ENCODE measurements around the gene SETD4.

Gene SETD4

DNA sequence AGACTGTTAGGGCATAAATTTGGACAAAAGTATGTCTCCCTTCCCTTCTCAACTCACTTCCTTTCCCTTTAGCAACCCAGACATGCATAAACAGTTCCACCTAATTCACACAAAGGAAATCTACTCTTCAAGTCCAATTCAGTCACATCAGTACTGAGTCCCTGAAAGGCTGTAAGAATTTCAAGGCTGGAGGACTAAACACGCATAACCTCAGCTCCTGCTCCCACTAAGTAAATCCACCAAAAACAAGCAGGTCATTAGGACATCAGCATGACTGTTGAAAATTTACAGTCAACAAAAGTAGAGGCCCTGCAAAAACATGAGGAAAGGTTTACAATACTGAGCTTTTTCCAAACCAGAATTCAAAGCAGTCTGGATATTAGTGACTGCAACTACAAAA lies 18.4 kb downstream of the SETD4 start:
- DNase-seq, result no peak

DNA sequence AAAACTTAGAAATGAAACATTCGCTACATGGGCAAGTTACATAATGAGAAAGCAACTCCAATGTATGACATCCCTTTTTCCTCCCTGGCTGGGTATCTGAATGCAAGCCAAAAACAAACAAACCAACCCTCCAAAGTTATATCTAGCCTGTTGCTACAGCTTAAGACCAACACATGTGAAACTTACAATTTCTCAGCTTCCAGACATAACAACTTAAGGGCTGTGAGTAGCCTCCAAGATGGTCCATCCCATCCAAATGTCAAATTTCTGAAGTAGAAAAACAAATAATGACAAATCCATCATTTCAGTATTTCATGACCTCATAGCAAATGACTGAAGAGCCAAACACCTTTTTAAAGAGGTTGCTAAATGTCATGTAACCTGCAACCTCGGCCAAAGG lies 19.9 kb downstream of the SETD4 start:
- no peak for DNase-seq

DNA sequence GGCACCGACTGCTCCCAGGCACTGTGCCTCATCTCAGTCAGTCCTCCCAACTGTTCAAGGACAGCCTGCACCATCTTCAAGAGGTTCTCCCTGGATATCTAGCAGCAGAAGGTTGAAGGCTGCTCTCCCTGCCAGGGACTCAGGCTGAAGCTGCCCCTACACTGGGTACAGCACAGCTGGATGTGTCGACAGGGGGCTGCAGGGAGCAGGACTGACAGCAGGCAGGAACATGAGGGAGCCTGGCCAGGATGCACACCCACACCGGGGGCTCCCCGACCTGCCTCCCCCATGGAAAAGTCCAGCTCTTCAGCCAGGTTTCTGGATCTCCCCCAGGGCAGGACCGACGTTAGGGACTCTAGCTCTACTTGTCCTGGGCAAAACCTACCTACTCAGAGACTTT lies 20.5 kb downstream of the SETD4 start:
- no peak for DNase-seq

DNA sequence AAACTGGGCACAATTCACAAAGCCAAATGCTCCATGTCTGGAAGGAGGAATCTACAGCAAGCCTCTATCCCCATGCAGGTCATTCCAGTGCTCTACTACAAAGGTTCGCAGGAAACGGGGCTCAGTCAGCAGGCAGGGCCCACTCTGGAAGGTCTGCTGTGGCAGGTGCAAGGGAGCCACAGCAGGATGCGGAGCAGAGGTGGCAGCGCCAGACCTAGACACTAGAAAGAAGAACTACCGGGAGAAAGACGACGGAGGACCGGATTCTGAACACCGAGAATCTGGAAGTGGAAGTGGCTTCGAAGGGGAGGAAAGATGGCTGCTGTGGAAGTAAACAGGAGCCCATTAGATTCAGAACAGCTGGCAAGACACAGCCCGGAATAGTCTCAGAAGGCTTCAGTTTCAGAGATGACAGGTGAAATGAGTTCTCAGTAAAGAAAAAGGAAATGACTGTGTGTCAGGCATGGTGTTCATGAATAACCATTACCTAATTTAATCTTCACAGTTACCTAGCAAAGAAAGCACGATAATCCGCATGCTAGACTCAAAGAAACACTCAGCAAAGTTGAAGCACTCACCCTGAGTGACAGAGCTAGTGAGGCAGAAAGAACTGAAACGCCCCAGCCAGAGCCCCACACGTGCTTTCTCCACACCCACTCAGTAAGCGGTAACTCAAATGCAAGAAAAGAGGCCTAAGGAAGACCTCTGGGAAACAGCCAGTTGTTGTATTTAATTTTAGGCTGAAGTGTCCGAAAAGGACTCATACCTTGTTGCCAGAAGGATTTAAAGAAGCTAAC lies 21.4 kb downstream of the SETD4 start:
- DNase-seq, result no peak

DNA sequence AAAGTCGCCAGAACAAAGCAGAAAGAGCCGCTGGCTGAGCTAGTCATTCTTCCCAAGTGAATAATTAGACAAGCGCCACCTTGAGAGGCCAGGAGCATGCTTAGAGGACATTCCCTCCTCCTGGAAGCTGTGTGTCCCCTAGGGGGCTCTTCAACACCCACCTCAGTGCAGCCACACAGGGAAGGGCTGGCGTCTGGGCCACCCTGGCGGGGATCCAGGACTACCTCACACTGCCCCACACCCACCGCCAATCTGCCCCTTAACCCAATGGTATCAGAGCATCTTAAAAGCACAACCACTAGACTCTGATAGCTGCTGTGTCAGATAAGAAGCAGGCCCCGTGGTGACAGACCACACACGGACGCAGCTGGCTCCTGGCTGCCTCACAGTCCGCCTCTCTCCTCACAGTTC lies 24.9 kb downstream of the SETD4 start:
- DNase-seq, result no peak

DNA sequence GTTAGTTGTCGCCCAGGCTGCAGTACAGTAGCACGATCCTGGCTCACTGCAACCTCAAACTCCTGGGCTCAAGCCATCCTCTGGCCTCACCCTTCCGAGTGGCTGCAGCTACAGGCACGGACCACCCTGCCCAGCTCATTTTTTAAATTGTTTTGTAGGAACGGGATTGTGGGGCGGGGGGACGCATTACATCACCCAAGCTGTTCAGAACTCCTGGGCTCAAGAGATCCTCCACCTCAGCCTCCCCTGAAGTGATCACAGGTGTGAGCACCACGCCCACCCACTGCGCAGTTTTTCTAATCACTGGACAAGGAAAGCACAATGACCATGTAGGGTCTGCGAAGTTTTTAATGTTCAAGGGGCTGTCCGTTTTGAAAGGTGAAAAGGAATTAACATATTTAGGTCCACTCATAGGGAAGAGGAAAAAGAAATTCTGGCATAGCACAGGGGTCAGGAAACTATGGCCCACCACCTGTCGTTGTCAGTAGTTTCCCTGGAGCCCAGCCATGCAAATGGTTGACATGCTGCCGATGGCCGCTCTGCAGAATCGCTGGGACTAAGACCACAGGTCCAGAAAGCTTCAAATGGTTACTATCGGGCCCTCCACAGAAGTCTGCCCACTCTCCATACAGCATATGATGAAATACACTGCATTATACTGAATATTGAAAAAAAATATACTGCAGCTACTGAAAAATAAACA lies 26.0 kb downstream of the SETD4 start:
- DNase-seq, result no peak

DNA sequence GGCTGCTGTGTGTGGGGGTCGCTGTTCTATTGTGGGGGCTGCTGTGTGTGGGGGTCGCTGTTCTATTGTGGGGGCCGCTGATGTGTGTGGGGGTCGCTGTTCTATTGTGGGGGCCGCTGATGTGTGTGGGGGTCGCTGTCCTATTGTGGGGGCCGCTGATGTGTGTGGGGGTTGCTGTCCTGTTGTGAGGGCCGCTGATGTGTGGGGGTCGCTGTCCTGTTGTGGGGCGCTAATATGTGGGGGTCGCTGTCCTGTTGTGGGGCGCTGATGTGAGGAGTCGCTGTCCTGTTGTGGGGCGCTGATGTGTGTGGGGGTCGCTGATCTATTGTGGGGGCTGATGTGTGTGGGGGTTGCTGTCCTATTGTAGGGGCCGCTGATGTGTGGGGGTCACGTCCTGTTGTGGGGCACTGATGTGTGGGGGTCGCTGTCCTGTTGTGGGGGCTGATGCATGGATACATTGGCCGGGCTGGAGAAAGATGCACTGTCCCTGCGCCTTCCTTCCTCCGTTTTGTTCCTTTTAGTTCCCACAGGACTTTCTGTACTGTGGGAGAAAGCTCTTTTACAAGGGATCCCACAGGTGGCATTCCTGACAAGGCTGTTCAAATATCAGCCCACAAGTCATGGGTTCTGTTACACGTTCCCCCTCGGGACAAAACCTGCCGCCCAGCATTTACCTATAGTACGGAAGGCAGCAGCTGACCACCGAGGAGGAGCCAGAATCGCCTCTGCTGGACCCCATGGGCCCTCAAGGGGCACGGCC lies 27.5 kb downstream of the SETD4 start:
- no peak for DNase-seq

DNA sequence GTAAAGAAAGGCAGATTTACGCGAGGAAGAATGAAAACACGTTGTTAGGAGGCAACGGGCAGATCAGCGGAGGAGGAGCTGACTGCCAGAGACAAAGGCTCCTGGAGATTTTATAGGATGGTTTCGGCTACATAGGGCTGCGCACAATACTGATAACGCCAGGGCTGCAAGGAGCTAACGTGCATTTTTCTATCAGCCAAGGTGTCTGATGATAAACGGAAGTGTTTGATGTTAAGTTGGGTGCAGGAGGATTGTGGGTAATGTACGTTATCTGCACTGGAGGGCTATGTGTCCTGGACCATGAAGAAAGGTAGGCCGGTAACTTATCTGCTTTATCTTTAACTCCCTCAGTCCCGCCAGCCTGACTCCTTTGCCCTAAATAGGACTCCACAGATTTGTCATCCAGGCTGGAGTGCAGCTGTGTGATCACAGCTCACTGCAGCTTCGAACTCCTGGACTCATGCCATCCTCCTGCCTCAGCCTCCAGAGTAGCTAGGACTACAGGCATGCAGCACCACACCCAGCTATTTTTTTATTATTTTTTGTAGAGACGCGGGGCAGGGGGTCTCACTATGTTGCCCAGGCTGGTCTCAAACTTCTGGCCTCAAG lies 29.6 kb downstream of the SETD4 start:
- DNase-seq, result no peak

DNA sequence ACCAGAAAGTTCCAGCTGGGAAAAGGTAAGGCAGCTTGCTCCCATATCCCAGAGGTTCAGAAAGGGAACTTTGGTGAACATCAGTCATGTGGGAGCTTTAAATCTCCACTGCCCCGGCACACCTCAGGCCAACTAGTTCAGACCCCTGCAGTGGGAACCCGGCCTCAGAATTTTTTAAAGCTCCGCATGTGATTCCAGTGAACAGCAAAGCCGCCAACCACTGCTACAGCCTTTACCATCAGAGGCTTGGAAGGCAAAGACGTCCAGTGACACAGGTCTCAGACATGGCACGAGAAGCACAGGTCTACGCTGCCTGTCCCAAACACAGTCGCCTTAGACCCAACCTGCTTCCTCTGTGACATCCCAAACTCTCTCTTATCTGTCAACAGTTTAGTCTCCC lies 31.0 kb downstream of the SETD4 start:
- DNase-seq, result no peak

DNA sequence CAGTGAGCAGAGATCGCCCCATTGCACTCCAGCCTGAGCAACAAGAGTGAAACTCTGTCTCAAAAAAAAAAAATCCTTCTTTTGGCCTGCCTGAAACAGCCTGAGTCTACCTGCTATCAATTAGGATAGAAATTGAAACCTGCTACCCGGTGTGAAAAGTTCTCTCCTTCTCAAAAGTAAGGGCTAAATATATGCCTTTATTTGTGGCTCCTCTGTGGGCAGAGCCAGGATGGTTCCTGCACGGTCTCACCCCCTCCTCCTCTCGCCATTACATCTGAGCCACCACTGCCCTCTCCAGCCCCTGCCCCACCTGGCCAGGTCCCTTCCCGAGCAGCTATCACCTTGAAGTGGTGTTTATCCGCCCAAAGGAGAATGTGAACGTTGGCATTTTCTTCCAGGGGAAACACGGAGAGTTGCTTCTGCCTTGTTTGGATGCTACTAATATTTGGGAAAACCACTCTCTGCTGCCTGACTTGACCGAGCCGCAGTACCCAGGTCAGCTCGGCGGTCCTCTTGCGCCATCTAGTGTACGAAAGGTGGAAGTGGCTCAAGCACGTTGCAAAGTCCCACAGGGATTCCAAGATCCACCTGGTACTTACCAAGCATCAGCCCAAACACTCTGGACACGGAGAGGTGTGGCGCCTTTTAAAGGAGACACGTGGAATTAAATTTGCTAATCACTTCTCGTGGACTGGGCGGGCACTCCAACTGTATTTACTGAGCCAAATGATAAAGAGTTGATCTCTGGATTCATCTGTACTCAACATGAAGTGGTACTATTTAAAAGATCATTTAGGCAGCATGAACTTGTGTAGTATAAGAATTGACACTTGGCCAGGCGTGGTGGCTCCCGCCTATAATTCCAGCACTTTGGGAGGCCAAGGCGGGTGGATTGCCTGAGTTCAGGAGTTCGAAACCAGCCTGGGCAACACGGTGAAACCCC lies 31.9 kb downstream of the SETD4 start:
- peak; percentile 68 for DNase-seq

DNA sequence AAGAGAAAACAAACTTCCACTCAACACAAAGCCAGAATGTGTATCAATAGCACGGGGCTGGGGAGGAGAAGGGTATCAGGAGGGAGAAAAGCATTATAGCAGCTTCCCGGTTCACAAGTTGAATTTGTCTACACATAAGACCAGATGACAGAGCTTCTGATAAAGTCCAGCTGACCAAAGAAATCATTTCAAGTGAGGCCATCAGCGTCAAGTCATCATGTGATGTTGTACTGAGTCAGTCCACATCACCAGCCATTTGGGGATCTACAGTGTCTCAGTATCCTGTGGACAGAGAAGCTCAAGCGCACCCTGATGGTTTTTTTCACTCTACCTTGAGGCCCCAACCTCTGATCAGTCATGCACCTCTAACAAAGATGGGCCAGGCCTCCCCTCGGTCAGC lies 33.0 kb downstream of the SETD4 start:
- DNase-seq, result no peak

DNA sequence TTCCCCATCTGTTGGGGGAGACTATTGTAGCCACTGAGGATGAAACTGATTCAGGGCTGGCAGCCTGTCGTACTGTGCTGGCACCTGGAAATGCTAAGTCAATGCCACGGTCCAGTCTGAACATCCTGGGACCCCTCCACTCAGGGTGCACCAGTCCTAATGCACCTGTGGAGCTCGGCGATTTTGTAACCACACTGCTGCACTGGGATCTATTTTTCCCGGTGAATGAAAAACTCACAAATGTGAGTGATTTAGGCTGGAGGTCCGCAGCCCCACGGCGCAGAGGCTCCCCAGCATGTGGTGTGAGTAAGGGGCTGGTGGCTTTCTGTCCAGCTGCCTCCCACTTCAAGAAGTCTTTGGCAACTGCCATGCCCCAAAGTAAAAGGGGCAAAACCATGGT lies 35.5 kb downstream of the SETD4 start:
- no peak for DNase-seq

DNA sequence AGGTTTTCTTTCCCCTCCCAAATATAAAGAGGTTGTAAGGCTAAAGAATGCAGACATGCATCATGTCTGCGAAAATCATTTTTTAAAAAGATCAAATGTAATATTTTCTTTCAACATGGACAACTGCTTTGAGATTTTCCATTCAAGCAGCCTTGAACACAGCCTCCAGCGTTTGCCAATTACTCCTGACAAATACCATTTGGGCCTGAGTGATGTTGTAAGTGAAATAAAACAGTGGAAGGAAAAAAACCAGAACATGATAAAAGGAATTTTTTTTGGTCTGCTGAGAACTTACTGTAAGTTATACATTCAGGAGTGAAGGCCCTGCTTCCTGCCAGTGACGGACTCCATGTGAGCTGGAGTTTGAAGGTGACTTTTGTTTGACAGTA lies 37.2 kb downstream of the SETD4 start:
- no peak for DNase-seq

DNA sequence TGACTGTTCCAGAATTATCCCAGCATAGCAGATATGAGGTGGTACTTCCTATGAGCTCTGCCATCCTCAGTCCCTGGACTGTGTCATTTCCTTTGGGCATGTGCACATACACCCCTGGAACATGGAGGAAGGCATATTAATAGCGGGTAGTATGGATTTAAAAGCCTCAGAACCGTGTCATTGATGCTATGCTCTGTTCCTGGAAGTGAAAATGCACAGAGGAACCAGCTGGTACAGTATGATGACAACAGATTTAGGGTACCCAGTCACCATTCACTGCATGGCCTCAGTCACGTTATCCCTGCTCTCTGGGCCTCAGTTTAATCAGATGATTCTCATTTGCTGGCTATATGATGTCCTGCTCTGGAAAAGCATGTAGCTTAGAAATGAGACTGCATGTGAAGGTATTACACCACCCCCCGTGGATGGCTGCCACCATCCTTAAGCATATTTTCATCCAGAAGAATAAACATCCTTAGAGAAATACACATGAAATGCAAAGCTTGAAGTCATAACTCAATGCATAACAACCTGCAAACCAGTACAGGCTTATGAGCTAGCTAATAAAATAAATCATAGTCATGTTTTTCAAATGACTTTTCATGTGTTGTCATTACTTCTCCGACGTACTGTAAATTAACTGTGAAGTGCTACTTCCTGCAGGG lies 37.8 kb downstream of the SETD4 start:
- DNase-seq, result no peak

DNA sequence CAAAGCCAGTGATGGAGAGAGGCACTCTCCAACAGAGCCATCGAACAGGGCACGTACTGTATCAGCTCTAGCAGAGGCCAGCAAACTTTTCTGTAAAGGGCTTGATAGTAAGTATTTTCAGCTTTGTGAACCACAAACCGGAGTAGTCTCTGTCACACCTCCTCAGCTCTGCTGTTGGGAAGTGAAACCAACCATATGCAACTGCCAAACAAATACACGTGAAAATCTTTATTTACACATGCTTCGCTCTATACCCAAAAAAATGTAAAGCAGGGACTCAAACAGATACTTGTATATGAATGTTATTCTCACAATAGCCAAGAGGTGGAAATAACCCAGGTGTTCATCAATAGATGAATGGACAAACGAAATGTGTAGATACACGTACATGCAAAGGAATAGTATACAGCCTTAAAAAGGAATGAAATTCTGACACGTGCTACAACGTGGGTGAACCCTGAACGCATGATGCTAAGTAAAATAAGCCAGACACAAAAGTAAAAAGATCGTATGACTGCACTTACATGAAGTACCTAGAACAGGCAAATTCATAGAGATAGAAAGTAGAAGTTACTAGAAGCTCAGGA lies 39.0 kb downstream of the SETD4 start:
- no peak for DNase-seq

DNA sequence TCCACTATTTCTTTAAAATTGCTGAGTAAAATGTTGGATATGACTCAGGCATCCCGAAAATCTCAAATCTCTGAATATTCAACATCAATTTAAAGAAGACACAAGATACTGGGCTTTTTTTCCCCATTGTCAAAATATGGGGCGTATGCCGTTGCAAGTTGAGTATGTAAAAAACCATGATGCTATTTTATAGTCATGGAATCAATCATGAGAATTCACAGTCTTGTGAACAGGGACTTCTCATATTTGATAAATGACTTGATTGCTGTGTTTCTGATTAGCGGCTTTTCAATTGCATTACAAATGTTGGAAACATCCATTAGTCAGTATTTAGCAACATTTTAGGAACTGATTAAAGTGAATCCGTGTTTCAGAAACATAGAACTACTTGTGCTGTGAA lies 45.3 kb downstream of the SETD4 start:
- DNase-seq, result no peak

DNA sequence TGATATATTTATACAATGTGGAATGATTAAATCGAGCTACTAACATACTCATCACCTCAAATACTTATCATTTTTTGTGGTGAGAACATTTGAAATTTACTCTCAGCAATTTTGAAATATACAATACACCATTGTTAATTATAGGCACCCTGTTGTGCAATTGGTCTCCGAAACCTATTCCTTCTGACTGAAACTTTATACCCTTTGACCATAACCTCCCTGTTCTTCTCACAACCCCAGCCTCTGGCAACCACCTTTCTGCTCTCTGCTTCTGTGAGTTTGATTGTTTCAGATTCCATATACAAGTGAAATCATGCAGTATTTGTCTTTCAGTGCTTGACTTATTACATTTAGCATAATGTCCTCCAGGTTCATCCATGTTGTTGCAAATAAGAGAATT lies 49.5 kb downstream of the SETD4 start:
- no peak for DNase-seq

DNA sequence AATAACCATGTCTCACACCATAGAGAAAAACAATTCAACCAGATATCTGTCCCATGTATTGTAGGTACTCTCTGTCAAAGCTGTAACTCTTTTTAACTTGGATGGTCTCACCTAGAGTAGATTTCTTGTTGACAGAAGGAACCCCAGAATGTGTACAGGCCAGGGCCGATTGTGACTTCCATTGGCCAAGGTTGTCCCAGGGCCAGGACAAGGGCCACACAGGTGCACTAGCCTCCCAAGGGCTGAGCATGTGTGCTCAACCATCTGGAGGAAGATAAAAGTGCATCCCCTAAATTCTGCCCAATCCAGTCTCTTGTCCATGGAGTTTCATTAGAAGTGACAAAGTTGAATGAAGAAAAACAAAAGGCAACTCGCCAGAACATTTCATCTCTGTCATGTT lies 51.8 kb downstream of the SETD4 start:
- no peak for DNase-seq

DNA sequence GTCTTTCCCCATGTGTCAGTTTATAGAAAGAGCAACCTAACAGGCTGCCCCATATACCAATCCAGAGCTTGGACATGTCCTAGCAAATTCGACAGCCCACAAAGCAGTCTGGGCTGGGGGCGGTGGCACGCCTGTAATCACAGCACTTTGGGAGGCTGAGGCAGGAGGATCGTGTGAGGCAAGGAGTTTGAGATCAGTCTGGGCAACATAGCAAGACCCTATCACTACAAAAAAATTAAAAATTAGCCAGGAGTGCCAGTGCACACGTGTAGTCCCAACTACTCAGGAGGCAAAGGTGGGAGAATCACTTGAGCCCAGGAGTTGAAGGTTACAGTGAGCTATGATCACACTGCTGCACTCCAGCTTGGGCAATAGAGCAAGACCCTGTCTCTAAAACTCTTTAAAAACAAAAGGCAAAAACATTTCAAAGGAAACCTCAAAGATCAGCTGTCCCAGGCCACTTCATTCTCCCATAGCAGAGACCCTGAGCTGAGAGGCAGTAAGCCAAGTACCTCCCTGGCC lies 54.4 kb downstream of the SETD4 start:
- no peak for DNase-seq

DNA sequence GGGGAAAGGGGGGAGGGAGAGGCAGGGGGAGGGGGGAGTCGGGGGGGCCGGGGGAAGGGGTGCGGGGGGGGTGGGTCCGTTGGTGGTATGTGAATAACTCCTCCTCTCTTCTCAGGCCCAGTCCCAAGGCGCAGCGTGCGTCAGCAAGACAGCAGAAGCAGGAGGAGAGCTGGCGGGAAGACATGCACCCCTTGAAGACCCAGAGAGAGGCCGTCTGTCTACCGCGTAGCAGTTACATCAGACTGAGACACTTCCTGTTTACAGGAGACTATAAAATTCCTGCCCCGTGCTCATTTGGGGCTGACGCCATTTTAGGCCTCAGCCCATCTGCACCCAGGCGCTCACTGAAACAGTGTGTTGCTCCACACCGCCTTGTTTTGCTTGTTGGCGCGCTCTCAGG lies 55.3 kb downstream of the SETD4 start:
- DNase-seq, result no peak

DNA sequence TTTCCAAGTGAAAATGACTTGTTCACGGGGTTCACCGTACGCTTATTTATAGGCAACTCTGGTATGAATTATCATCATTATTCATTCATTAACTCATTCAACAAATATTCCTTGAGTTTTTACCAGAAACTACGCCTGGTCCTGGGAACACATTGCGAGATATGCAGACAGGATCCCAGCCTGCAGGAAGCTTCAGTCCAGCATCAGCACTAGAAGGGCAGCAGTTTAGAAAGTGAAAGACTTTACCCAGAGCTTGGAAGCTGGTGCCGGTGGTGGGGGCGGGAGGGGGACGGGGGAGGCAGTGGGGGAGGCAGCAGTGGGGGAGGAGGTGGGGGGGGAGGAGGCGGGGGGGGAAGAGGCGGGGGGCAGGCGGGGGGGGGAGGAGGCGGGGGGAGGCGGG lies 55.9 kb downstream of the SETD4 start:
- DNase-seq, result no peak
